ENCODE measurements around the gene ASPSCR1. TPM values are rescaled to one million over a fixed set of nuclear protein-coding genes. Genes with fewer than 3 reads are reported as not detected.

The ASPSCR1 gene
- total RNA-seq, 1 donor from 2014 or later, result 25.6 TPM

- H3K9me3 Mint-ChIP-seq (ENCODE audit: unreplicated experiment), result no peaks in the 10 kb centered on the region
- no peak for TF ChIP-seq CTCF (IDR thresholded peaks at IDR 0.05; ENCODE audit: unreplicated experiment)
- H3K4me3 Mint-ChIP-seq (ENCODE audit: unreplicated experiment), result peak overlapping the region; percentile 74
- no peak overlapping the region for H3K27ac Mint-ChIP-seq (ENCODE audit: unreplicated experiment)
- H3K36me3 Mint-ChIP-seq (ENCODE audit: low read depth, unreplicated experiment), result no peaks in the 10 kb centered on the region
- peaks cover 11% of the 10 kb centered on the region for H3K27me3 Mint-ChIP-seq (ENCODE audit: unreplicated experiment)
- H3K4me1 Mint-ChIP-seq (ENCODE audit: unreplicated experiment), result peaks cover 3% of the 10 kb centered on the region
- DNase-seq (ENCODE audit: low spot score), result no peak
These were observed 87.2 kb downstream of the ASPSCR1 start for GRCh38 chr17:82064433-82065192.

- Mint-ChIP-seq H3K4me3 (ENCODE audit: unreplicated experiment) (peak overlapping the region; percentile 74), H3K36me3 (ENCODE audit: low read depth, unreplicated experiment) (no peaks in the 10 kb centered on the region), H3K4me1 (ENCODE audit: unreplicated experiment) (peaks cover 3% of the 10 kb centered on the region), H3K27me3 (ENCODE audit: unreplicated experiment) (peaks cover 10% of the 10 kb centered on the region), H3K9me3 (ENCODE audit: unreplicated experiment) (no peaks in the 10 kb centered on the region), H3K27ac (ENCODE audit: unreplicated experiment) (no peak overlapping the region)
- TF ChIP-seq CTCF (IDR thresholded peaks at IDR 0.05; ENCODE audit: unreplicated experiment), result no peak
- peak; percentile 45 for DNase-seq (ENCODE audit: low spot score)
These were observed 87.8 kb downstream of the ASPSCR1 start for GRCh38 chr17:82065193-82065637.

- H3K4me1 Mint-ChIP-seq (ENCODE audit: unreplicated experiment), result peaks cover 3% of the 10 kb centered on the region
- peaks cover 9% of the 10 kb centered on the region for H3K27me3 Mint-ChIP-seq (ENCODE audit: unreplicated experiment)
- H3K9me3 Mint-ChIP-seq (ENCODE audit: unreplicated experiment), result no peaks in the 10 kb centered on the region
- no peak for TF ChIP-seq CTCF (IDR thresholded peaks at IDR 0.05; ENCODE audit: unreplicated experiment)
- DNase-seq (ENCODE audit: low spot score), result peak; percentile 56
- no peak within 1 kb of the TSS for H3K27ac Mint-ChIP-seq (ENCODE audit: unreplicated experiment)
- peak within 1 kb of the TSS; percentile 92 for H3K4me3 Mint-ChIP-seq (ENCODE audit: unreplicated experiment)
- no peaks in the 10 kb centered on the region for H3K36me3 Mint-ChIP-seq (ENCODE audit: low read depth, unreplicated experiment)
These were observed 88.3 kb downstream of the ASPSCR1 start, which contains the start of gene DUS1L for GRCh38 chr17:82065638-82066303. DUS1L (minus strand) TSS chr17:82065804; CDS start chr17:82065059, 745 bp downstream.

Other genes starting within 250 kb of the ASPSCR1 start
- not detected for gene GCGR, start 173.5 kb upstream of the ASPSCR1 start, total RNA-seq (ENCODE audit: unreplicated experiment)
- 190 TPM for gene MCRIP1, start 144.3 kb upstream of the ASPSCR1 start, total RNA-seq (ENCODE audit: unreplicated experiment)
- gene PPP1R27, start 142.6 kb upstream of the ASPSCR1 start, total RNA-seq (ENCODE audit: unreplicated experiment), result not detected
- gene P4HB, start 117.1 kb upstream of the ASPSCR1 start, total RNA-seq (ENCODE audit: unreplicated experiment), result 678 TPM
- gene ARHGDIA, start 106.3 kb upstream of the ASPSCR1 start, total RNA-seq (ENCODE audit: unreplicated experiment), result 443 TPM
- gene ALYREF, start 86.0 kb upstream of the ASPSCR1 start, total RNA-seq (ENCODE audit: unreplicated experiment), result 127 TPM
- 121 TPM for gene ANAPC11, start 85.9 kb upstream of the ASPSCR1 start, total RNA-seq (ENCODE audit: unreplicated experiment)
- 0.56 TPM for gene NPB, start 75.4 kb upstream of the ASPSCR1 start, total RNA-seq (ENCODE audit: unreplicated experiment)
- 26.8 TPM for gene PCYT2, start 66.2 kb upstream of the ASPSCR1 start, total RNA-seq (ENCODE audit: unreplicated experiment)
- gene SIRT7, start 59.5 kb upstream of the ASPSCR1 start, total RNA-seq (ENCODE audit: unreplicated experiment), result 14.4 TPM
- 23.6 TPM for gene MAFG, start 49.9 kb upstream of the ASPSCR1 start, total RNA-seq (ENCODE audit: unreplicated experiment)
- 24.4 TPM for gene PYCR1, start 40.3 kb upstream of the ASPSCR1 start, total RNA-seq (ENCODE audit: unreplicated experiment)
- not detected for gene MYADML2, start 30.4 kb upstream of the ASPSCR1 start, total RNA-seq (ENCODE audit: unreplicated experiment)
- gene NOTUM, start 16.4 kb upstream of the ASPSCR1 start, total RNA-seq (ENCODE audit: unreplicated experiment), result not detected
- gene CENPX, start 45.2 kb downstream of the ASPSCR1 start, total RNA-seq (ENCODE audit: unreplicated experiment), result 42.9 TPM
- gene LRRC45, start 45.7 kb downstream of the ASPSCR1 start, total RNA-seq (ENCODE audit: unreplicated experiment), result 12.2 TPM
- 24.0 TPM for gene RAC3, start 54.0 kb downstream of the ASPSCR1 start, total RNA-seq (ENCODE audit: unreplicated experiment)
- 30.8 TPM for gene DCXR, start 60.1 kb downstream of the ASPSCR1 start, total RNA-seq (ENCODE audit: unreplicated experiment)
- 19.7 TPM for gene RFNG, start 74.2 kb downstream of the ASPSCR1 start, total RNA-seq (ENCODE audit: unreplicated experiment)
- gene GPS1, start 74.3 kb downstream of the ASPSCR1 start, total RNA-seq (ENCODE audit: unreplicated experiment), result 80.0 TPM
- 74.1 TPM for gene DUS1L, start 88.2 kb downstream of the ASPSCR1 start, total RNA-seq (ENCODE audit: unreplicated experiment)
- 400 TPM for gene FASN, start 120.6 kb downstream of the ASPSCR1 start, total RNA-seq (ENCODE audit: unreplicated experiment)
- gene CCDC57, start 235.2 kb downstream of the ASPSCR1 start, total RNA-seq (ENCODE audit: unreplicated experiment), result 37.2 TPM

Data from endothelial cell (in vitro differentiated cells).